CD4-positive, alpha-beta T cell treated with Interleukin-10 for 1 hour (primary cell): Measurements from ENCODE around the gene PHB1.
"Not testable (repeated sequence)": the region's sequence is repeated elsewhere in the genome, so short reads cannot be mapped to it uniquely, and the experiment has no call there.

Source experiments
- DNase-seq: peaks from one replicate; pipeline ENCODE4 v3.0.0-alpha.2; 2020

The PHB1 gene

DNA sequence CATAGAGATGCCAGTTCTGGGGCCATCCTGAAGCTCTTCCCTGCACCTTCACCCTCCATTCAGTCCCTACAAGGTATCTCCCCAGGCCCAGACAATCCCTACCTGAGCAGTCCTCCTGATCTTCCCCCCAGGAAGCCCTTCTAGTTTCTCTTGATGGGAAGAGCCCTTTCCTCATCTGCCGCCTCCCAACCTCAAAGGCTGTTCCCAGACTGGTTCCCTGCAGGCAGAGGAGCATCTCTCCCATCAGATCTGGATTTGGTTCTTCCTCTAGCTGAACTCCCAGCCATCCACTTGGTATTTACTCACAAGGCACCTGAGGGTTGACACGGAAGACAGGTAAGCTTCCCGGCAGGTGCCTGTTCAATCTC lies 24.6 kb upstream of the PHB1 start:
- no peak for DNase-seq

- DNase-seq, result no peak
Measured at GRCh38 chr17:49438436-49439278, 24.0 kb upstream of the PHB1 start.

DNA sequence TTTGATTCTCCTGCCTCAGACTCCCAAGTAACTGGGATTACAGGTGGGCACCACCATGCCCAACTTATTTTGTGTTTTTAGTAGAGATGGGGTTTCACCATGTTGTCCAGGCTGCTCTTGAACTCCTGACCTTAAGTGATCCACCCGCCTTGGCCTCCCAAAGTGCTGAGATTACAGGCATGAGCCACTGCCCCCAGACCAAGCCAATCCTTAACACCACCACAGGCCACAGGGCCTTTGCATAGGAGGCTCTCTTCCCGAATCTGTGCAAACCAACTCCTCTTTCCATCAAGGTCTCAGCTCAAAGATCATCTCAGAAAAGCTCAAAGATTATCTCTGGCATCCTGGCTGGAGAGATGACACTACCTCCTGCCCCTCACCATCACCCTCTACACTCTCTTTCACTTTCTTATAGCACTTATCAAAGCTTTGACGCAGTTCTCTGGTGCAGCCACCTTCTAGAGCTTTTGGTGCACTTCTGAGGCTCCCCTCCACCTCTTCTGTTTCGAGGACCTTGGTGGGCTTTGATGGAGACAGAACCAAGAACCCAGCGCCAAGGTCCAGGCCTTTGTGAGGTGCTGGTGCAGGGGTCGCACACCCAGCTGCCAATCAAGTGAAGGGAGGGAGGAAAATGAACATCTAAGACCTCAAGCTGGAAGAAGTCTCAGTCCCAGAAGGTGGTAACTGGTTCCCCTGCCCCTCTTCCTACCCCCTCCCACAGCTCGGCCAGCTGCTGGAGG lies 23.2 kb upstream of the PHB1 start:
- no peak for DNase-seq

DNA sequence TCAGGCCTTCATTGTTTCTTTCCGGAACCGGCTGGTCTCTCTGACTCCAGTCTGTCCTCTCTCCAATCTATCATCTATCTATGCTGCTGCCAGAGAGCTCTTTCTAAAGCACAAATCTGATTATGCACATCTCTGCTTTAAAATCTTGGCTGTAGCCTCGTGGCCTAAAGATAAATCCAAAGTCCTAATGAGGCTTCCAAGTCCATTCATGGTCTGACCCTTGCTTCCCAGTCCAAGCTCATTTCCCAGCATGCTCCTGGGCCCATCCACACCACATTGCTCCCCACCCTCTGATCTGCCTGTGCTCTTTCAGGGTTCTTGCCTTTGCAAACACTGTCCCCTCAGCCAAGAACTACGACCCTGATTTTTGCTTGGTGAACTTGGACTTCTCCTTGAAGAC lies 21.5 kb upstream of the PHB1 start:
- DNase-seq, result no peak

- DNase-seq, result no peak
Measured at GRCh38 chr17:49435671-49436029, 21.0 kb upstream of the PHB1 start.

DNA sequence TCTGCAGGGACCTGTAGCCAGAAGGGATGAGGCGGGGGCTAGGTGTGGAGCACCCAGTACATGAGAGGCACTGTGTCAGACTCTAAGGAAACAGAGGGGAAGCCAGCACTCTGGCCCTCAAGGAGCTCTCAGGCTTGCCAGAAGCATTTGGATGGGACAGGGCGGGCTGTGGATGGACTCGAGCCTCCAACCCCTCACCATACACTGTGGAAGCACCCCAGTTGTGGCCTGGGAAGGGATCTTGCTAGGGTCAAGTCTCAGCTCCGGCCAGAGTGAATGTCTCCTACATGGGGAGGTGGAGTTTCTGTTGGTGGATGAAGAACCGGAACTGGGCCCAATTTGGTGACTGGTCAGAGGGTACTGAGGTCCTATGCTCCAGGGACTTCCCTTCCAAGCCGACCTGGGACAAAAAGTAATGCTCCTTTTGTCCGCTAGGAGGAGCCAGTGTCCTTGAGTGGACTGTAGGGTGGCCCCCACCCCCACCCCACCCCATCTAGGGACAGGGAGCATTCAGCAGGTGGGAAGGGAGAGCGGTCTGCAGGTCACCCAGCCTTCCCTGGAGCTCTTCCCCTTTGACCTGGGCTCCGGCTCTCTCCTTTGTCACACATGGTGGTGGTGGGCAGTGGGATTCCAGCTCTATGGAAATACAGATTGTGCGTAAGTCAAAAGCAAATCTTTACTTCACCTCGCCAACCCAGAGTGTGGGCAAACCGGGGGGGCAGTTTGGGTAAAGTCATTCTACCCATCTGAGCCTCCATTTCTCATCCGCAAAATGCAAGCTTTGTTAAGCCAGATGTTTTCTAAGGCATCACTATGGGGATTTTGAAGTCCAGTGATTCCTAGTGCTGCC lies 20.4 kb upstream of the PHB1 start:
- peak; percentile 53 for DNase-seq

DNA sequence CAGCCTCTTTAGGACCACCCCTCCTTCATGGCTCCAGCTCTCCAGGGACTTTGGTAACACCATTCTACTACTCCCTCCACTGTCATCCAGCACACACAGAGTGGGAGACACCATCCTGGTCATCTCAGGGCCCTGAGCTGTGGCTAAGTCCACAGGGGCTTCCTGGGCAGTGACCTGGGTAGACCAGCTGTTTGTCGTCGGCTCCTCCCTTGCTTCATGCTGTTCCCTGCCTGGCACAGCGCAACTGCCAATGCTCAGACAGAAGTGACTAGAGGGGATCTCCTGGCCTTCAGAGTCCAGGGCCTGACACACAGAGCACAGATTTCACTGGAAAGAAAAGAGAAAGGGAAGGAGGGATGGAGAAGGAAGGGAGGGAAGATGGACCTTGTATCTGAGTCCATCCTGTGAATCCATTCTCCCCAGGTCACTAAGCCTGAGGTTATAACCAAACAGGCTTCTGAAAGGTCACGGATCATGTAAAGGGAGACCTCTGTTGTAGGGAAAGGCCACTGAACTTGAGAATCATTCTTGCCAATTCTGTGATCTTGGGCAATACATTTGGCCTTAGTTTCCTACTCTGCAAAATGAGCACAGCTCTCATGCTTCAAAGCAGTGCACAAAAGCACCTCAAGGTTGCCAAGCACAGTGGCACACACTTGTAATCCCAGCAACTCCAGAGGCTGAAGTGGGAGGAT lies 18.5 kb upstream of the PHB1 start:
- DNase-seq, result no peak

- no peak for DNase-seq
Measured at GRCh38 chr17:49431743-49432142, 17.1 kb upstream of the PHB1 start.

GRCh38 chr17:49425004-49425286 lies 10.3 kb upstream of the PHB1 start:
- DNase-seq, result no peak

DNA sequence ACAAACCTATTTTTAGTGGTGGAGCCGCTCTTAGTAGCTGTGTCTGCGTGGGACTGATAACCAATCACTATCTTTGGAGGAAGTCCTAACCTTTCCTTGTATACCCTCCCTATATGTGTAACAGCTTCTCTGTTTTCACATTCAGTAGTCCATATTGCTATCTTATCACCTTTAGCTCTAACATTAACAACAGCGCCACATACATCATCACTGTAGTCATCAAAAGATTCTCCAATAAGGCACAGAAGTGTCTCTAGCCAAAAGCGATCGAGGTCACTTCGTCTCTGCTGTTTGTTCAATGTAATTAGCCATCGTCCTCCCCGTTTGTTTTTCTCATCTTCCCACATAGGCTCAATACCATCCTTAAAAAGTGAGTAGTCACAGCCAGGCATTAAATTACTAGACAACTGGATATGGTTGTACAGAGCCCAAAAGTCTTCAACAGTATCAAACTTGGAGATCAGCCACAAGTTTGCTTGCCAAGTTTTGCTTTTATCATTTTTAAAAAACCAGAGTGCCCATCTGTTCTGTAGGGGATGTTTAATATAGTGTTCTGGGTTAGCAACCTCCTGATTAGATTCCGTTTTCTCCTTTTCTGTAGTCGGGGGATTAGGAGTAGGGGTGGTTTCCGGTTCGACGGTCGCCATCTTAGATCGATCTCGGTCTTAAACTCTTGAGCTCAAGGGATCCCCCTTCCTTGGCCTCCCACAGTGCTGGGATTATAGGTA lies 9.8 kb upstream of the PHB1 start:
- DNase-seq, result not testable (repeated sequence)

- DNase-seq, result no peak
Measured at GRCh38 chr17:49422714-49423113, 8.0 kb upstream of the PHB1 start.

DNA sequence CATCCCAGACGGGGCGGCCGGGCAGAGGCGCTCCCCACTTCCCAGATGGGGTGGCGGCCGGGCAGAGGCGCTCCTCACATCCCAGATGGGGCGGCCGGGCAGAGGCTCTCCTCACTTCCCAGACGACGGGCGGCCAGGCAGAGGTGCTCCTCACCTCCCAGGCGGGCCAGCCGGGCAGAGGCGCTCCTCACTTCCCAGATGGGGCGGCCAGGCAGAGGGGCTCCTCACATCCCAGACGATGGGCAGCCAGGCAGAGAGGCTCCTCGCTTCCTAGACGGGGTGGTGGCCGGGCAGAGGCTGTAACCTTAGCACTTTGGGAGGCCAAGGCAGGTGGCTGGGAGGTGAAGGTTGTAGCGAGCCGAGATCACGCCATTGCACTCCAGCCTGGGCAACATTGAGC lies 5.1 kb upstream of the PHB1 start:
- DNase-seq, result not testable (repeated sequence)

DNA sequence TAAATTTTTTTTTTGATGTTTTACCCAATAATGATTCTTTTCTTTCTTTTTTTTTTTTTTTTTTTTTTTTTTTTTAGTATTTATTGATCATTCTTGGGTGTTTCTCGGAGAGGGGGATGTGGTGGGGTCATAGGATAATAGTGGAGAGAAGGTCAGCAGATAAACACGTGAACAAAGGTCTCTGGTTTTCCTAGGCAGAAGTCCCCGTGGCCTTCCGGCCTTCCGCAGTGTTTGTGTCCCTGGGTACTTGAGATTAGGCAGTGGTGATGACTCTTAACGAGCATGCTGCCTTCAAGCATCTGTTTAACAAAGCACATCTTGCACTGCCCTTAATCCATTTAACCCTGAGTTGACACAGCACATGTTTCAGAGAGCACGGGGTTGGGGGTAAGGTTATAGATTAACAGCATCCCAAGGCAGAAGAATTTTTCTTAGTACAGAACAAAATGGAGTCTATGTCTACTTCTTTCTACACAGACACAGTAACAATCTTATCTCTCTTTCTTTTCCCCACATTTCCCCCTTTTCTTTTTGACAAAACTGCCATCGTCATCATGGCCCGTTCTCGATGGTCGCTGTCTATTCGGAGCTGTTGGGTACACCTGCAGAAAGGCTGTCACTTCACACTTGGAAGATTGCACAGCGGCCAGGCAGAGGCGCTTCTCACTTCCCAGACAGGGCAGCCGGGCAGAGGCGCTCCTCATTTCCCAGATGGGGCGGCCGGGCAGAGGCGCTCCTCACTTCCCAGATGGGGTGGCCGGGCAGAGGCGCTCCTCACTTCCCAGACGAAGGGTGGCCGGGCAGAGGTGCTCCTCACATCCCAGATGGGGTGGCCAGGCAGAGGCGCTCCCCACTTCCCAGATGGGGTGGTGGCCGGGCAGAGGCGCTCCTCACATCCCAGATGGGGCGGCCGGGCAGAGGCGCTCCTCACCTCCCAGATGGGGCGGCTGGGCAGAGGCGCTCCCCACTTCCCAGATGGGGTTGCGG lies 4.4 kb upstream of the PHB1 start:
- DNase-seq, result not testable (repeated sequence)

DNA sequence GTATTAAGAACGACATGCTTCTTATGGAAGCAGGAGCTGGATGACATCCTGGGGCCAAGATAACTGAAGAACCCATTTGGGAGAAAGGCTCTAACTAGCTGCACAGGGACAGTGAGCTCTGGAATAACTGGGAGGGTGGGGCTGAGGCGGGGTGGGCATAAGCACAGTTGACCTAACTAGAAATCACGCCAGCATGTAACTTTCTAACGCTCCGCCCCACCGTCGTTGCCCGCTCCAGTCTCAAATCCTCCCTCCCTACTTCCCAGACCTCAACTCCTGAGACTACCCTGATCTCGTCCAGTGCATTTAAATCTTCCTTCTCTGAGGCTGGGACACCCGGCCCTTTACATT lies 436 bp downstream of the PHB1 start:
- DNase-seq, result no peak

DNA sequence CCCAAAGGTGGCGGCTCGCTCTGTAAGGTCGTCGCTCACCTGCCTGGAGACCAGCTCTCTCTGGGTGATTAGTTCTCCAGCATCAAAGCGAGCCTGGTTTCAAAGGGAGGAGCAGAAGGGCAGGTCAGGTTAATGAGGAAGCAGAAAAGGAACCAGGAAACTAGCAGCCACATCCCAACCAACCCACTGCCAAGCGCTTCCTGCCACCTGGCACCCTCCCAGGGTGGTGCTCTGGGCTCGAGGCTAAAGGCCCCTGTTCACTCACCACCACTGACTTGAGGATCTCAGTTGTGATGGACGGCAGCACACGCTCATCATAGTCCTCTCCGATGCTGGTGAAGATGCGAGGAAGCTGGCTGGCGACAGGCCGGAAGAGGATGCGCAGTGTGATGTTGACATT lies 5.6 kb downstream of the PHB1 start:
- DNase-seq, result no peak

GRCh38 chr17:49407981-49408501 lies 6.6 kb downstream of the PHB1 start:
- DNase-seq, result peak; percentile 85

DNA sequence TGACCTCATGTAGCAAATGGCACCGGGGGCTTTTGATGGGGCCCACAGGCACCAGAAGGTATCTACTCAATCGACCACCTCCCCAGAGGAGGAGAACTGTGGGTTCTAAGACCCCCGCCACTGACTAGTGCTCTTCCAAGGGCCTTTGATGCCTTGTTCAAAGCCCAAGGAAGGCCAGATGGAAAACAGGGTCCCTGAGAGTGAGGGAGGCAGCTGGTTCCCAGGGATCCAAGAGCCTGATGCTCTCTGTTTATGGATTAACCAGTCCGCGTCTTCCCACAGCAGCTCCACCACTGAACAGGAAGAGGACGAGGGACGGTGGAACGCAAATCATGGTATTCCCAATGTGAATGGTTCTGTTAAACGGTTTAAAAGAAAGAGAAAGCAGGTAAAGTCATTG lies 7.6 kb downstream of the PHB1 start:
- DNase-seq, result no peak

DNA sequence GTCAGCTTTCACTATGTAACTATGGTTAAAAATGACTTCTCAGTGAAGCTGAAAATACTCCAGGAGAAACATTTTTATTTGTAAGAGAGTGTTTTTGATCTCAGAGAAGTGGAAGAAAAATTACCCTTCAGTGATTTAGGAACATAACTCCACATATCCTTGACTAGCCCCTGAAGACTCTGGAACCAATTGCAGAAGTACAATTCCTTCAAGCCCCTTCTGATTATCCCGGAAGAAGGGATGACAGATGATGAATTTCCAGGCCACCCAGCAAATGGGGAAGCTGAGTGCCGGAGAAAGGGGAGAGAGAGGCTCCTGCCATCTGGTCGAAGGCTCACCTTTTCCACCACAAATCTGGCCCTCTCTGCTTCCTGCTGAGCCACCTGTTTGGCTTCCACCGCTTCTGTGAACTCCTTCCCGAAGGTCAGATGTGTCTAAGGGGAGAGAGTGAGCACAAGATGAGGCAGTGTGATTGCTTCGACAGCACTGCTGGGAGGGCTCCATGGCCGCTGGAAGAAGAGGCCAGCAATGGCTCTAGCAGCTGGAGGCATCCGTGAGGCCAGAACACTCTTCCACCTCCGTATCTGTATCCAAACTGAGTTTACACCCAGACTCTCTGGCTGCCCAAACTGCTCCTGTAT lies 8.1 kb downstream of the PHB1 start:
- DNase-seq, result no peak

DNA sequence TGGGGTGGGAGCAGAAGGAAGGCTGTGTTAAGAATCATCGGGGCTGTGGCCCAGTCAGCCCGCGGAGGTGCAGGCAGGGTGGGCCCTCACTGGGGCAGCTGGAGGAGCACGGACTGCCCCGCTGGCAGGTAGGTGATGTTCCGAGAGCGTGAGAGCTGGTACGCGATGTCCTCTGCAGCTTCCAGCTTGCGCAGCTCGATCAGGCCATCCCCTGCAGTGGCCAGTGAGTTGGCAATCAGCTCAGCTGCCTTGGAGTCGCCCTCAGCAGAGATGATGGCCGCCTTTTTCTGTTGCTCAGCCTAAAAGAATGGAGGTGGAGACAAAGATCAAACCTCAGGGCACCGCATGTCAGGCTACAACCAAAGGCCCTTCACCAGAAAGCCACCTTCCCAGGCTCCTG lies 9.8 kb downstream of the PHB1 start:
- no peak for DNase-seq

GRCh38 chr17:49404361-49404760 lies 10.3 kb downstream of the PHB1 start:
- DNase-seq, result peak; percentile 37
